ENCODE measurements around the gene KCNMA1. TPM values are rescaled to one million over a fixed set of nuclear protein-coding genes. Genes with fewer than 3 reads are reported as not detected.

KCNMA1 gene
- total and polyA plus RNA-seq, 2 donors (not counting 1 experiment from before 2014, with no cell fraction given), result 0.82 to 3.1 TPM

GRCh38 chr10:77159538-77160110 lies 478.0 kb downstream of the KCNMA1 start:
- Histone ChIP-seq H3K9me3 (ENCODE audit: control extremely low read depth in 1 of 3, control insufficient read depth in 2 of 3, insufficient read depth in 1 of 3, low read length in 2 of 3) (no peaks in the 10 kb centered on the region), H3K4me2 (replicated peaks; ENCODE audit: low read depth, low read length, poor library complexity, severe bottlenecking) (no peak overlapping the region), H3K27ac (ENCODE audit: low read length in 2 of 2) (no peak overlapping the region), H3K36me3 (replicated peaks in 1 of 2; ENCODE audit: control extremely low read depth in 1 of 2, control insufficient read depth in 1 of 2, extremely low read depth in 1 of 2, insufficient read depth in 2 of 2, low read length in 1 of 2) (no peaks in the 10 kb centered on the region), H3K4me1 (ENCODE audit: control insufficient read depth in 2 of 2, insufficient read depth in 2 of 2, low read length in 2 of 2) (no peaks in the 10 kb centered on the region), H3K9ac (ENCODE audit: low read length) (no peak overlapping the region), H3K79me2 (ENCODE audit: control insufficient read depth, insufficient read depth, low read length) (no peaks in the 10 kb centered on the region), H4K20me1 (ENCODE audit: control insufficient read depth, insufficient read depth, low read length, poor library complexity, severe bottlenecking) (no peaks in the 10 kb centered on the region), H3K27me3 (replicated peaks in 1 of 4; ENCODE audit: control extremely low read depth in 1 of 4, control insufficient read depth in 3 of 4, insufficient read depth in 4 of 4, low read length in 3 of 4) (peaks cover 0 to 2% (median 0%) of the 10 kb centered on the region in 4 experiments), H2AFZ (ENCODE audit: insufficient read depth, low read depth, low read length, poor library complexity, severe bottlenecking) (no peak overlapping the region), H3K4me3 (ENCODE audit: control extremely low read depth in 1 of 5, extremely low read depth in 1 of 5, insufficient read depth in 1 of 5, low read depth in 2 of 5, low read length in 4 of 5) (no peak overlapping the region)
- TF ChIP-seq EZH2 (IDR thresholded peaks at IDR 0.05; ENCODE audit: borderline replicate concordance, insufficient read depth, low read depth, low read length, poor library complexity, severe bottlenecking), result no peak
- no peak for TF ChIP-seq CTCF (IDR thresholded peaks at IDR 0.05)
- H3K9me3 Mint-ChIP-seq (ENCODE audit: insufficient read depth), result no peaks in the 10 kb centered on the region
- WGBS (ENCODE audit: insufficient coverage), result 67% methylated on average over 2 of the region's 2 CpGs
- no peak overlapping the region for H3K27ac Mint-ChIP-seq
- no peak for ATAC-seq (ENCODE audit: low read depth)
- POLR2A ChIA-PET, result no interaction called here
- no peak overlapping the region for H3K4me3 Mint-ChIP-seq
- H3K4me1 Mint-ChIP-seq, result no peaks in the 10 kb centered on the region
- CTCF ChIA-PET, result interaction anchor here (1.2 to 20.9 kb wide), 3 partner anchors 9 to 480 kb away, joined by 6 to 523 read pairs (median 35); partner anchors contain the start of gene KCNMA1
- intact Hi-C loops (cut with micrococcal nuclease), result no loop called here
- peaks cover 6% of the 10 kb centered on the region for H3K27me3 Mint-ChIP-seq
- DNase-seq, result no peak

- Histone ChIP-seq H3K9me3 (ENCODE audit: control extremely low read depth in 1 of 3, control insufficient read depth in 2 of 3, insufficient read depth in 1 of 3, low read length in 2 of 3) (no peaks in the 10 kb centered on the region), H3K27me3 (replicated peaks in 1 of 4; ENCODE audit: control extremely low read depth in 1 of 4, control insufficient read depth in 3 of 4, insufficient read depth in 4 of 4, low read length in 3 of 4) (no peaks in the 10 kb centered on the region), H3K4me2 (replicated peaks; ENCODE audit: low read depth, low read length, poor library complexity, severe bottlenecking) (no peak overlapping the region), H3K9ac (ENCODE audit: low read length) (no peak overlapping the region), H3K4me3 (ENCODE audit: control extremely low read depth in 1 of 5, extremely low read depth in 1 of 5, insufficient read depth in 1 of 5, low read depth in 2 of 5, low read length in 4 of 5) (no peak overlapping the region), H3K27ac (ENCODE audit: low read length in 2 of 2) (no peak overlapping the region), H3K79me2 (ENCODE audit: control insufficient read depth, insufficient read depth, low read length) (no peaks in the 10 kb centered on the region), H2AFZ (ENCODE audit: insufficient read depth, low read depth, low read length, poor library complexity, severe bottlenecking) (no peak overlapping the region), H3K36me3 (replicated peaks in 1 of 2; ENCODE audit: control extremely low read depth in 1 of 2, control insufficient read depth in 1 of 2, extremely low read depth in 1 of 2, insufficient read depth in 2 of 2, low read length in 1 of 2) (no peaks in the 10 kb centered on the region), H4K20me1 (ENCODE audit: control insufficient read depth, insufficient read depth, low read length, poor library complexity, severe bottlenecking) (no peaks in the 10 kb centered on the region), H3K4me1 (ENCODE audit: control insufficient read depth in 2 of 2, insufficient read depth in 2 of 2, low read length in 2 of 2) (no peaks in the 10 kb centered on the region)
- Mint-ChIP-seq H3K9me3 (ENCODE audit: insufficient read depth) (no peaks in the 10 kb centered on the region), H3K4me3 (no peak overlapping the region), H3K27ac (no peak overlapping the region), H3K27me3 (peaks cover 4% of the 10 kb centered on the region), H3K4me1 (no peaks in the 10 kb centered on the region)
- no peak for DNase-seq
- no peak for ATAC-seq (ENCODE audit: low read depth)
- 86% methylated on average over 1 of the region's 3 CpGs for WGBS (ENCODE audit: insufficient coverage)
- intact Hi-C loops (cut with micrococcal nuclease), result no loop called here
- ChIA-PET POLR2A (interaction anchor here (0.7 kb wide), 1 partner anchor 560 kb away, joined by 3 read pairs; no protein-coding TSS in a partner anchor), CTCF (interaction anchor here (1.4 to 20.9 kb wide), 4 partner anchors 9 to 554 kb away, joined by 4 to 523 read pairs (median 22); partner anchors contain the start of gene KCNMA1)
- TF ChIP-seq EZH2 (IDR thresholded peaks at IDR 0.05; ENCODE audit: borderline replicate concordance, insufficient read depth, low read depth, low read length, poor library complexity, severe bottlenecking) (no peak), CTCF (IDR thresholded peaks at IDR 0.05) (no peak)
These were observed 478.9 kb downstream of the KCNMA1 start for GRCh38 chr10:77158666-77159065.

Data from B cell (primary cell).